H1 (cell line): ENCODE results near the gene ZNF385B. TPM values are rescaled to one million over a fixed set of nuclear protein-coding genes. Genes with fewer than 3 reads are reported as not detected.
A peak's percentile ranks its signal among the peaks of the same experiment; 100 is the strongest.

Experiments
- CTCF ChIA-PET: fragments of 300-600 bp; sonication (Branson Sonifier 250); formaldehyde crosslinking; loops from one replicate; lab custom pipeline; 2021; ENCODE audit not compliant: partially characterized antibody; lab: Charles Lee
- POLR2A ChIA-PET: fragments of 300-600 bp; sonication (Branson Sonifier 250); formaldehyde crosslinking; loops from one replicate; lab custom pipeline; 2021; ENCODE audit warnings: inconsistent platforms; ENCODE audit not compliant: partially characterized antibody; lab: Charles Lee
- DNase-seq, 2 experiments: peaks; one replicate each; pipeline versions ENCODE4 v3.0.0 to v3.0.0-alpha.2; 2010 to 2022; ENCODE audit warnings: low spot score in 2 of 2, low read depth in 1 of 2, mixed read lengths in 1 of 2
- FAIRE-seq: peaks from 2 replicates; lab custom pipeline; 2011; peaks lifted over from hg19 to GRCh38; lab: Jason Lieb, UNC
- H2AFZ ChIP-seq: 2 replicates; pipeline ENCODE4 v1.8.1; 2012; ENCODE audit warnings: low read length, inconsistent platforms
- H2AK5ac ChIP-seq: 2 replicates; pipeline ENCODE4 v1.6.1; 2013; ENCODE audit warnings: low read depth, low read length
- H2BK120ac ChIP-seq: replicated peaks from 2 replicates; pipeline ENCODE3; 2013; ENCODE audit warnings: low read depth, low read length, inconsistent platforms
- H2BK12ac ChIP-seq: 2 replicates; pipeline ENCODE4 v1.6.1; 2013; ENCODE audit warnings: low read depth, low read length
- H2BK15ac ChIP-seq: 2 replicates; pipeline ENCODE4 v1.6.1; 2013; ENCODE audit warnings: low read length
- H2BK20ac ChIP-seq: 2 replicates; pipeline ENCODE4 v1.6.1; 2013; ENCODE audit warnings: low read length
- H2BK5ac ChIP-seq: 2 replicates; pipeline ENCODE4 v1.6.1; 2013; ENCODE audit warnings: low read depth, low read length
- H3K14ac ChIP-seq: 2 replicates; pipeline ENCODE4 v1.6.1; 2013; ENCODE audit warnings: inconsistent platforms; ENCODE audit not compliant: insufficient read length
- H3K18ac ChIP-seq: 2 replicates; pipeline ENCODE4 v1.6.1; 2013; ENCODE audit warnings: low read length; ENCODE audit errors: extremely low read depth
- H3K23ac ChIP-seq: 2 replicates; pipeline ENCODE4 v1.6.1; 2013; ENCODE audit warnings: inconsistent platforms; ENCODE audit not compliant: insufficient read length
- H3K23me2 ChIP-seq: 2 replicates; pipeline ENCODE4 v1.6.1; 2013; ENCODE audit warnings: low read depth, low read length
- H3K27ac ChIP-seq: 2 replicates; pipeline ENCODE4 v1.6.1; 2011; ENCODE audit warnings: low read depth, low read length, inconsistent platforms
- H3K27me3 ChIP-seq, 4 experiments: replicated peaks in 1 of 4; 1 replicate in 1 of 4; 2 replicates in 3 of 4; pipeline versions ENCODE4 v1.6.1 to v1.8.1; 2011 to 2013; ENCODE audit warnings: low read length in 3 of 4, mild to moderate bottlenecking in 3 of 4, inconsistent platforms in 2 of 4, mixed read lengths in 2 of 4, moderate library complexity in 1 of 4; ENCODE audit not compliant: control insufficient read depth in 3 of 4, insufficient read depth in 3 of 4; ENCODE audit errors: extremely low read depth in 1 of 4
- H3K36me3 ChIP-seq, 4 experiments: 2 replicates each; pipeline versions ENCODE4 v1.6.1 to v1.8.1; 2011 to 2013; ENCODE audit warnings: mild to moderate bottlenecking in 4 of 4, low read length in 3 of 4, moderate library complexity in 2 of 4, control low read depth in 1 of 4, inconsistent platforms in 1 of 4; ENCODE audit not compliant: insufficient read depth in 4 of 4, control insufficient read depth in 2 of 4
- H3K4ac ChIP-seq: replicated peaks from 2 replicates; pipeline ENCODE3; 2013; ENCODE audit warnings: low read length, low read depth, mixed read lengths, inconsistent platforms; ENCODE audit not compliant: insufficient read length
- H3K4me1 ChIP-seq, 4 experiments: replicated peaks in 1 of 4; 1 replicate in 1 of 4; 2 replicates in 3 of 4; pipeline versions ENCODE4 v1.6.1 to v1.8.1; 2011 to 2013; ENCODE audit warnings: low read length in 3 of 4, inconsistent platforms in 2 of 4, mixed read lengths in 1 of 4; ENCODE audit not compliant: insufficient read depth in 4 of 4, control insufficient read depth in 3 of 4
- H3K4me2 ChIP-seq, 2 experiments: 2 replicates each; pipeline versions ENCODE4 v1.6.1 to v1.8.1; 2011 to 2013; ENCODE audit warnings: low read depth in 2 of 2, low read length in 2 of 2, control low read depth in 1 of 2, inconsistent platforms in 1 of 2, mild to moderate bottlenecking in 1 of 2; ENCODE audit not compliant: insufficient read depth in 1 of 2
- H3K4me3 ChIP-seq, 4 experiments: fragments of 200-600, 300-600 bp in 1 of 4; sonication (generic), shearing (Covaris generic), sonication (Bioruptor Twin) in 1 of 4; 2 replicates each; pipeline versions ENCODE4 v1.5.1 to v1.8.1; 2011 to 2016; ENCODE audit warnings: low read length in 4 of 4, low read depth in 3 of 4, control low read depth in 2 of 4, inconsistent platforms in 2 of 4, mild to moderate bottlenecking in 2 of 4, mixed read lengths in 1 of 4, moderate library complexity in 1 of 4; ENCODE audit not compliant: insufficient read depth in 2 of 4; ENCODE audit errors: extremely low read depth in 1 of 4
- H3K56ac ChIP-seq: replicated peaks from 2 replicates; pipeline ENCODE3; 2013; ENCODE audit warnings: low read depth, mild to moderate bottlenecking, mixed read lengths, low read length, inconsistent platforms; ENCODE audit not compliant: insufficient read length
- H3K79me1 ChIP-seq: 2 replicates; pipeline ENCODE4 v1.6.1; 2013; ENCODE audit warnings: low read depth, low read length, control low read depth
- H3K79me2 ChIP-seq, 2 experiments: 2 replicates each; pipeline versions ENCODE4 v1.6.1 to v1.8.1; 2012 to 2013; ENCODE audit warnings: low read length in 2 of 2, mild to moderate bottlenecking in 2 of 2, inconsistent platforms in 1 of 2; ENCODE audit not compliant: insufficient read depth in 2 of 2, control insufficient read depth in 1 of 2
- H3K9ac ChIP-seq, 4 experiments: replicated peaks in 1 of 4; 1 replicate in 1 of 4; 2 replicates in 3 of 4; pipeline versions ENCODE4 v1.6.1 to v1.8.1; 2011 to 2013; ENCODE audit warnings: low read depth in 3 of 4, low read length in 3 of 4, control low read depth in 2 of 4, mild to moderate bottlenecking in 2 of 4, moderate library complexity in 2 of 4, inconsistent platforms in 1 of 4; ENCODE audit errors: extremely low read depth in 1 of 4
- H3K9me3 ChIP-seq, 2 experiments: 2 replicates each; pipeline versions ENCODE4 v1.6.1 to v1.8.1; 2012 to 2013; ENCODE audit warnings: mild to moderate bottlenecking in 2 of 2, moderate library complexity in 2 of 2, control low read depth in 1 of 2, inconsistent platforms in 1 of 2, low read depth in 1 of 2, low read length in 1 of 2, mixed read lengths in 1 of 2; ENCODE audit not compliant: insufficient read depth in 2 of 2
- H4K20me1 ChIP-seq, 2 experiments: replicated peaks in 1 of 2; 2 replicates each; pipeline versions ENCODE3 to v1.8.1; 2011 to 2013; ENCODE audit warnings: inconsistent platforms in 2 of 2, low read length in 2 of 2, mild to moderate bottlenecking in 1 of 2; ENCODE audit not compliant: insufficient read depth in 2 of 2, control insufficient read depth in 1 of 2
- H4K5ac ChIP-seq: 2 replicates; pipeline ENCODE4 v1.6.1; 2013; ENCODE audit warnings: low read length, low read depth, mixed read lengths, inconsistent platforms; ENCODE audit not compliant: insufficient read length
- H4K8ac ChIP-seq: 2 replicates; pipeline ENCODE4 v1.8.0; 2013; ENCODE audit warnings: mild to moderate bottlenecking, moderate library complexity, low read length, inconsistent platforms; ENCODE audit not compliant: insufficient read depth; ENCODE audit errors: extremely low read depth
- H4K91ac ChIP-seq: replicated peaks from 2 replicates; pipeline ENCODE3; 2013; ENCODE audit warnings: low read length, mixed read lengths, inconsistent platforms; ENCODE audit not compliant: insufficient read length
- GABPA ChIP-seq: IDR thresholded peaks from 2 replicates; pipeline ENCODE4 v1.6.1; 2011; ENCODE audit warnings: mild to moderate bottlenecking, low read length, moderate library complexity, borderline replicate concordance; ENCODE audit not compliant: insufficient read depth
- RAD21 ChIP-seq, 2 experiments: IDR thresholded peaks in 1 of 2; conservative IDR thresholded peaks in 1 of 2; 2 replicates each; pipeline ENCODE4 v1.6.1; 2011; ENCODE audit warnings: low read depth in 2 of 2, low read length in 2 of 2, improper control_type of control experiment in 1 of 2, inconsistent platforms in 1 of 2, mild to moderate bottlenecking in 1 of 2, moderate library complexity in 1 of 2
- WGBS, 2 experiments: shearing (Covaris generic) in 1 of 2; methylation state at CpG; one replicate each; pipeline versions ENCODE4 v1.1.6 to v1.1.7; 2013 to 2015; ENCODE audit warnings: low lambda C conversion rate in 2 of 2, mixed read lengths in 2 of 2, inconsistent platforms in 1 of 2, low coverage in 1 of 2, missing lambda C conversion rate in 1 of 2; ENCODE audit not compliant: insufficient replicate concordance in 2 of 2, insufficient coverage in 1 of 2, insufficient read length in 1 of 2; ENCODE audit errors: extremely low coverage in 1 of 2, missing lambda C conversion rate in 1 of 2; 5-methylcytosine and 5-hydroxymethylcytosine counted together
- polyA plus RNA-seq, 7 experiments: library from polyadenylated mRNA; depleted of rRNA in 3 of 7; stranded (reverse) in 5 of 7; unstranded in 2 of 7; fragments of >200 nt in 5 of 7; fragments of 200-250 nt in 2 of 7; gene quantifications; 1 replicate in 5 of 7; 2 replicates in 1 of 7; 4 replicates in 1 of 7; pipeline versions ENCODE4 v1.2.1 to v1.2.3, GENCODE V29; 2011 to 2013; ENCODE audit warnings: missing spikeins in 2 of 7, mixed read lengths in 2 of 7
- total RNA-seq: library from RNA; stranded (reverse); fragmentation: NEBNext Ultra II Directional; extraction: Animal tissue kit (Norgen Biotek cat#: 25700); gene quantifications from 2 replicates; pipeline ENCODE4 v1.2.1, GENCODE V29; 2021
- TF ChIP-seq, protein P1 (sequence below), 3 experiments: IDR thresholded peaks; 1 replicate in 2 of 3; 2 replicates in 1 of 3; pipeline versions ENCODE4 v1.5.1 to v1.6.1; 2011; ENCODE audit warnings: low read length in 3 of 3, mild to moderate bottlenecking in 3 of 3, inconsistent platforms in 2 of 3, low read depth in 1 of 3, moderate library complexity in 1 of 3; ENCODE audit not compliant: insufficient read depth in 1 of 3; ENCODE audit errors: control extremely low read depth in 1 of 3

The ZNF385B gene
- total and polyA plus RNA-seq, 2 of the 8 experiments (the other 6 are each of a cell fraction or from before 2014, with no cell fraction given): 1.1 to 3.7 TPM

GRCh38 chr2:179751163-179751809, 110.1 kb downstream of the ZNF385B start:
- no peaks in the 10 kb centered on the region for H3K23me2 ChIP-seq
- no peaks in the 10 kb centered on the region for H3K4me1 ChIP-seq
- DNase-seq (no peak), FAIRE-seq (no peak)
- no peaks in the 10 kb centered on the region for H3K79me1 ChIP-seq
- H4K91ac ChIP-seq: no peak overlapping the region
- H2AFZ ChIP-seq: no peak overlapping the region
- no peaks in the 10 kb centered on the region for H3K9me3 ChIP-seq
- H4K8ac ChIP-seq: no peak overlapping the region
- H2BK120ac ChIP-seq: no peak overlapping the region
- no peak overlapping the region for H2BK20ac ChIP-seq
- no peak overlapping the region for H3K27ac ChIP-seq
- no peak overlapping the region for H3K9ac ChIP-seq
- H3K14ac ChIP-seq: no peak overlapping the region
- H3K4me3 ChIP-seq: no peak overlapping the region
- WGBS, 2 experiments: 30% methylated on average over 4 of the region's 4 CpGs; no CpG with 5 or more reads in 1 of the 2 experiments
- no peak overlapping the region for H2AK5ac ChIP-seq
- no peak overlapping the region for H3K18ac ChIP-seq
- no peaks in the 10 kb centered on the region for H4K20me1 ChIP-seq
- no peaks in the 10 kb centered on the region for H3K27me3 ChIP-seq
- no peak overlapping the region for H3K56ac ChIP-seq
- H3K23ac ChIP-seq: no peak overlapping the region
- peak; percentile 71 to 85 for TF ChIP-seq RAD21 (IDR thresholded peaks at IDR 0.05 in 1 of 2, conservative IDR thresholded peaks at IDR 0.05 in 1 of 2; ENCODE audit: low read depth in 2 of 2, low read length in 2 of 2)
- TF ChIP-seq, protein P1, sequence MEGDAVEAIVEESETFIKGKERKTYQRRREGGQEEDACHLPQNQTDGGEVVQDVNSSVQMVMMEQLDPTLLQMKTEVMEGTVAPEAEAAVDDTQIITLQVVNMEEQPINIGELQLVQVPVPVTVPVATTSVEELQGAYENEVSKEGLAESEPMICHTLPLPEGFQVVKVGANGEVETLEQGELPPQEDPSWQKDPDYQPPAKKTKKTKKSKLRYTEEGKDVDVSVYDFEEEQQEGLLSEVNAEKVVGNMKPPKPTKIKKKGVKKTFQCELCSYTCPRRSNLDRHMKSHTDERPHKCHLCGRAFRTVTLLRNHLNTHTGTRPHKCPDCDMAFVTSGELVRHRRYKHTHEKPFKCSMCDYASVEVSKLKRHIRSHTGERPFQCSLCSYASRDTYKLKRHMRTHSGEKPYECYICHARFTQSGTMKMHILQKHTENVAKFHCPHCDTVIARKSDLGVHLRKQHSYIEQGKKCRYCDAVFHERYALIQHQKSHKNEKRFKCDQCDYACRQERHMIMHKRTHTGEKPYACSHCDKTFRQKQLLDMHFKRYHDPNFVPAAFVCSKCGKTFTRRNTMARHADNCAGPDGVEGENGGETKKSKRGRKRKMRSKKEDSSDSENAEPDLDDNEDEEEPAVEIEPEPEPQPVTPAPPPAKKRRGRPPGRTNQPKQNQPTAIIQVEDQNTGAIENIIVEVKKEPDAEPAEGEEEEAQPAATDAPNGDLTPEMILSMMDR (IDR thresholded peaks at IDR 0.05; ENCODE audit: control extremely low read depth in 1 of 3, insufficient read depth in 1 of 3, low read depth in 1 of 3, low read length in 3 of 3): peak in 2 of 3 experiments; percentile 29 to 46; a peak in 2 of 4 replicates
- TF ChIP-seq GABPA: no peak
- H3K79me2 ChIP-seq: no peaks in the 10 kb centered on the region
- POLR2A ChIA-PET: no interaction called here
- no peak overlapping the region for H3K4ac ChIP-seq
- CTCF ChIA-PET: interaction anchor here (1.0 to 3.0 kb wide), 3 partner anchors 51 to 340 kb away, joined by 3 to 15 read pairs (median 5); no protein-coding TSS in a partner anchor
- no peak overlapping the region for H2BK12ac ChIP-seq
- no peak overlapping the region for H4K5ac ChIP-seq
- H2BK5ac ChIP-seq: no peak overlapping the region
- no peak overlapping the region for H2BK15ac ChIP-seq
- no peak overlapping the region for H3K4me2 ChIP-seq
- H3K36me3 ChIP-seq: no peaks in the 10 kb centered on the region
